BE2C (cell line): Measurements from ENCODE around the gene DNTTIP2.
A peak's percentile ranks its signal among the peaks of the same experiment; 100 is the strongest.

Experiments used
- DNase-seq: peaks from one replicate; pipeline ENCODE4 v3.0.0-alpha.2; 2020
- H3K27me3 ChIP-seq: fragments of 250-450 bp; sonication (Bioruptor Pico); 2 replicates; pipeline ENCODE4 v1.5.1; 2020; ENCODE audit warnings: mild to moderate bottlenecking
- H3K36me3 ChIP-seq: fragments of 250-450 bp; sonication (Bioruptor Pico); 2 replicates; pipeline ENCODE4 v1.5.1; 2020; ENCODE audit warnings: mild to moderate bottlenecking
- H3K4me1 ChIP-seq: fragments of 250-450 bp; sonication (Bioruptor Pico); 2 replicates; pipeline ENCODE4 v1.5.1; 2020
- H3K4me3 ChIP-seq: 2 replicates; pipeline ENCODE4 v1.5.1; 2011; ENCODE audit warnings: low read depth, low read length
- H3K9me3 ChIP-seq: fragments of 250-450 bp; sonication (Bioruptor Pico); 2 replicates; pipeline ENCODE4 v1.5.1; 2020
- CTCF ChIP-seq: IDR thresholded peaks from 2 replicates; pipeline ENCODE4 v1.5.1; 2012; ENCODE audit warnings: mild to moderate bottlenecking, low read depth, low read length

Gene DNTTIP2

GRCh38 chr1:93828367-93828755, 50.6 kb downstream of the DNTTIP2 start:
- no peaks in the 10 kb centered on the region for H3K27me3 ChIP-seq
- no peak overlapping the region for H3K4me3 ChIP-seq
- H3K4me1 ChIP-seq = peaks cover 6% of the 10 kb centered on the region
- H3K9me3 ChIP-seq = no peaks in the 10 kb centered on the region
- H3K36me3 ChIP-seq = no peaks in the 10 kb centered on the region
- DNase-seq = no peak
- no peak for TF ChIP-seq CTCF

GRCh38 chr1:93827633-93828366, 51.2 kb downstream of the DNTTIP2 start:
- H3K9me3 ChIP-seq = no peaks in the 10 kb centered on the region
- DNase-seq = no peak
- no peaks in the 10 kb centered on the region for H3K27me3 ChIP-seq
- no peak for TF ChIP-seq CTCF
- no peak overlapping the region for H3K4me3 ChIP-seq
- no peaks in the 10 kb centered on the region for H3K36me3 ChIP-seq
- H3K4me1 ChIP-seq = peaks cover 6% of the 10 kb centered on the region

GRCh38 chr1:93827128-93827527, 51.9 kb downstream of the DNTTIP2 start:
- H3K9me3 ChIP-seq = no peaks in the 10 kb centered on the region

DNA sequence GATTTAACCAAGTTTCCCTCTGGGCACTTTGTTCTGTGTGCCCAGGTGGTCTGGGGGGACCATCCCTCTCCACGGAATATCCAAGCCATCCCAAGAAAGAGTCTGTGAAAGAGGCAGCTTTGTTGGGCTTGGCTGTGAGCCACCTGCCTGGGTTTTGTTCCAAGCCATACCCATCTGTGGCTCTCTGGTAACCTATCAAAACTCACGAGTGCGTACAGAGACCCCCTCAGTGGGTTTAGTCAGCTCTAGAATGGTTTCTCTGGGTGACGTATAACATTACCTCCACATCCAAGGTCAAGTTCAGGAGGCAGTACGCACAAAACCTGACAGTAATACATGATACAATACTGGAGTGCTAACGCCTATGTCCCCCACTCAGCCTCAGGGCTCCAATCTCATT, 54.2 kb downstream of the DNTTIP2 start:
- Histone ChIP-seq H3K27me3 (no peaks in the 10 kb centered on the region), H3K4me1 (peaks cover 6% of the 10 kb centered on the region), H3K9me3 (no peaks in the 10 kb centered on the region), H3K36me3 (no peaks in the 10 kb centered on the region), H3K4me3 (no peak overlapping the region)
- DNase-seq = no peak
- TF ChIP-seq CTCF = no peak

More at GRCh38 chr1:93827128-93827527, 51.9 kb downstream of the DNTTIP2 start:
- DNase-seq = peak; percentile 57
- no peak for TF ChIP-seq CTCF
- H3K27me3 ChIP-seq = no peaks in the 10 kb centered on the region
- no peaks in the 10 kb centered on the region for H3K36me3 ChIP-seq
- H3K4me1 ChIP-seq = peaks cover 6% of the 10 kb centered on the region
- H3K4me3 ChIP-seq = no peak overlapping the region

- H3K4me1 ChIP-seq = peaks cover 14% of the 10 kb centered on the region
Observed at GRCh38 chr1:93822730-93823425, 56.1 kb downstream of the DNTTIP2 start.

More at GRCh38 chr1:93822730-93823425, 56.1 kb downstream of the DNTTIP2 start:
- Histone ChIP-seq H3K27me3 (no peaks in the 10 kb centered on the region), H3K4me3 (no peak overlapping the region), H3K9me3 (no peaks in the 10 kb centered on the region), H3K36me3 (no peaks in the 10 kb centered on the region)
- no peak for DNase-seq
- no peak for TF ChIP-seq CTCF
